Endothelial cell of umbilical vein (primary cell): ENCODE measurements around the gene ZNF316. TPM values are rescaled to one million over a fixed set of nuclear protein-coding genes. Genes with fewer than 3 reads are reported as not detected.

Experiments used
- BruUV-seq: library from RNA; stranded (reverse); fragments of 400-500 nt; replicated peaks from 2 replicates; lab custom pipeline; 2021; lab: Mats Ljungman, UMichigan
- CTCF ChIA-PET: fragments of 300-600, 350-600 bp; sonication (Branson Sonifier 250); formaldehyde crosslinking; loops from one replicate; lab custom pipeline; 2021; ENCODE audit warnings: antibody characterized with exemption, inconsistent platforms; lab: Charles Lee
- POLR2A ChIA-PET: fragments of 300-600, 350-600 bp; sonication (Branson Sonifier 250); formaldehyde crosslinking; loops from one replicate; lab custom pipeline; 2021; ENCODE audit warnings: antibody characterized with exemption, inconsistent platforms; lab: Charles Lee
- DNase-seq: peaks from one replicate; pipeline ENCODE4 v3.0.0-alpha.2; 2011; ENCODE audit warnings: low read depth, low spot score
- FAIRE-seq: peaks from 2 replicates; lab custom pipeline; 2011; peaks lifted over from hg19 to GRCh38; lab: Jason Lieb, UNC
- H2AFZ ChIP-seq: 2 replicates; pipeline ENCODE4 v1.6.0; 2012; ENCODE audit warnings: low read depth, low read length, control low read depth, inconsistent platforms
- H3K27ac ChIP-seq: 2 replicates; pipeline ENCODE4 v1.5.1; 2011; ENCODE audit warnings: low read depth, mild to moderate bottlenecking, control low read depth, low read length, moderate library complexity; ENCODE audit not compliant: insufficient read depth
- H3K27me3 ChIP-seq, 2 experiments: 2 replicates each; pipeline versions ENCODE4 v1.6.0 to v1.6.1; 2011; ENCODE audit warnings: low read length in 2 of 2, mixed read lengths in 1 of 2; ENCODE audit not compliant: control insufficient read depth in 2 of 2, insufficient read depth in 2 of 2
- H3K36me3 ChIP-seq, 2 experiments: 2 replicates in 1 of 2; 3 replicates in 1 of 2; pipeline ENCODE4 v1.5.1; 2011; ENCODE audit warnings: low read length in 2 of 2, mild to moderate bottlenecking in 1 of 2, moderate library complexity in 1 of 2; ENCODE audit not compliant: control insufficient read depth in 2 of 2, insufficient read depth in 2 of 2; ENCODE audit errors: extremely low read depth in 1 of 2
- H3K4me1 ChIP-seq: 3 replicates; pipeline ENCODE4 v1.5.1; 2011; ENCODE audit warnings: mild to moderate bottlenecking, low read length; ENCODE audit not compliant: control insufficient read depth, insufficient read depth; ENCODE audit errors: extremely low read depth
- H3K4me2 ChIP-seq: 2 replicates; pipeline ENCODE4 v1.6.1; 2011; ENCODE audit warnings: low read length, control low read depth, mixed read lengths; ENCODE audit not compliant: insufficient read depth
- H3K4me3 ChIP-seq, 3 experiments: fragments of 200-600 bp in 1 of 3; sonication (generic), shearing (Covaris generic) in 1 of 3; replicated peaks in 1 of 3; 2 replicates each; pipeline ENCODE4 v1.5.1; 2011 to 2016; ENCODE audit warnings: control low read depth in 3 of 3, low read length in 3 of 3, mild to moderate bottlenecking in 2 of 3, inconsistent platforms in 1 of 3, low read depth in 1 of 3, moderate library complexity in 1 of 3; ENCODE audit not compliant: insufficient read depth in 1 of 3
- H3K79me2 ChIP-seq: 2 replicates; pipeline ENCODE4 v1.6.0; 2012; ENCODE audit warnings: low read length, inconsistent platforms; ENCODE audit not compliant: control insufficient read depth, insufficient read depth
- H3K9ac ChIP-seq: replicated peaks from 2 replicates; pipeline ENCODE3; 2011; ENCODE audit warnings: low read length, control low read depth; ENCODE audit not compliant: insufficient read depth; ENCODE audit errors: extremely low read depth
- H3K9me1 ChIP-seq: replicated peaks from 3 replicates; pipeline ENCODE4 v1.6.0; 2011; ENCODE audit warnings: mild to moderate bottlenecking, low read length; ENCODE audit not compliant: control insufficient read depth, insufficient read depth; ENCODE audit errors: extremely low read depth
- H3K9me3 ChIP-seq: replicated peaks from 2 replicates; pipeline ENCODE4 v1.5.1; 2012; ENCODE audit warnings: low read length, inconsistent platforms; ENCODE audit not compliant: control insufficient read depth, insufficient read depth
- H4K20me1 ChIP-seq: replicated peaks from 2 replicates; pipeline ENCODE3; 2011; ENCODE audit warnings: mild to moderate bottlenecking, low read length; ENCODE audit not compliant: control insufficient read depth, insufficient read depth; ENCODE audit errors: extremely low read depth
- EZH2 ChIP-seq: IDR thresholded peaks from 2 replicates; pipeline ENCODE4 v1.6.1; 2012; ENCODE audit warnings: borderline replicate concordance, low read depth, mild to moderate bottlenecking, moderate library complexity, low read length, inconsistent platforms; ENCODE audit not compliant: severe bottlenecking
- FOS ChIP-seq: IDR thresholded peaks from 2 replicates; pipeline ENCODE4 v1.6.1; 2011; ENCODE audit warnings: mild to moderate bottlenecking, low read length, moderate library complexity, borderline replicate concordance; ENCODE audit not compliant: insufficient read depth
- JUN ChIP-seq: IDR thresholded peaks from 2 replicates; pipeline ENCODE4 v1.6.1; 2011; ENCODE audit warnings: borderline replicate concordance, low read depth; ENCODE audit not compliant: insufficient read length, insufficient read depth
- MAX ChIP-seq: IDR thresholded peaks from 2 replicates; pipeline ENCODE4 v1.6.1; 2011; ENCODE audit not compliant: insufficient read depth, insufficient read length
- MYC ChIP-seq: IDR thresholded peaks from one replicate; pipeline ENCODE4 v1.6.1; 2011; ENCODE audit warnings: mild to moderate bottlenecking, low read depth, low read length
- POLR2AphosphoS5 ChIP-seq: IDR thresholded peaks from 2 replicates; pipeline ENCODE4 v1.6.1; 2012; ENCODE audit warnings: low read depth, mild to moderate bottlenecking, control low read depth, low read length, moderate library complexity; ENCODE audit not compliant: insufficient read depth
- dilution Hi-C: fragments of 300-500 bp; cut with MboI; formaldehyde crosslinking; loops from one replicate; pipeline ENCODE4 v1.15.0; 2019; ENCODE audit warnings: low sequenced_read_pairs; ENCODE audit not compliant: extremely low pct_ligation_motif_present
- intact Hi-C: fragments of 100-400 bp; cut with micrococcal nuclease; formaldehyde crosslinking; loops from one replicate; pipeline ENCODE4 v1.10.0; 2022
- polyA plus RNA-seq, 4 experiments: library from polyadenylated mRNA; depleted of rRNA in 3 of 4; stranded (reverse) in 3 of 4; unstranded in 1 of 4; fragments of >200 nt; gene quantifications; 2 replicates each; pipeline versions ENCODE4 v1.2.1 to v1.2.3, GENCODE V29; 2011 to 2012; ENCODE audit warnings: missing spikeins in 1 of 4
- total RNA-seq: library from RNA; stranded (reverse); gene quantifications from 2 replicates; pipeline ENCODE4 v1.2.3, GENCODE V29; 2021

The ZNF316 gene
- total and polyA plus RNA-seq, 2 donors (not counting 3 experiments of a cell fraction or from before 2014, with no cell fraction given): 7.7 to 23.8 TPM

- intact Hi-C loops: no loop called here
- H3K27me3 ChIP-seq: no peaks in the 10 kb centered on the region
- TF ChIP-seq POLR2AphosphoS5: no peak
- no peaks in the 10 kb centered on the region for H4K20me1 ChIP-seq
- no peaks in the 10 kb centered on the region for H3K79me2 ChIP-seq
- DNase-seq (no peak), FAIRE-seq (no peak)
- no peak overlapping the region for H3K9ac ChIP-seq
- ChIA-PET POLR2A (no interaction called here), CTCF (no interaction called here)
- no peaks in the 10 kb centered on the region for H3K9me1 ChIP-seq
- dilution Hi-C loops: no loop called here
- H3K9me3 ChIP-seq: no peaks in the 10 kb centered on the region
- H3K4me1 ChIP-seq: no peaks in the 10 kb centered on the region
- no peak overlapping the region for H3K4me3 ChIP-seq
- BruUV-seq: no TSS peak
- H3K27ac ChIP-seq: no peak overlapping the region
- H3K4me2 ChIP-seq: no peak overlapping the region
- H2AFZ ChIP-seq: no peak overlapping the region
- peaks cover 8 to 38% of the 10 kb centered on the region in 2 experiments for H3K36me3 ChIP-seq
These were observed 10.0 kb downstream of the ZNF316 start for GRCh38 chr7:6647080-6647479.

- Histone ChIP-seq H3K27ac (no peak overlapping the region), H3K9me3 (no peaks in the 10 kb centered on the region), H3K36me3 (peaks cover 8 to 38% of the 10 kb centered on the region in 2 experiments), H2AFZ (no peak overlapping the region), H4K20me1 (no peaks in the 10 kb centered on the region), H3K9ac (no peak overlapping the region), H3K4me2 (no peak overlapping the region), H3K79me2 (no peaks in the 10 kb centered on the region), H3K27me3 (no peaks in the 10 kb centered on the region), H3K9me1 (no peaks in the 10 kb centered on the region), H3K4me1 (no peaks in the 10 kb centered on the region), H3K4me3 (no peak overlapping the region)
- DNase-seq (no peak), FAIRE-seq (no peak)
- dilution Hi-C loops: no loop called here
- TF ChIP-seq JUN (no peak), FOS (no peak), EZH2 (no peak), MAX (no peak), MYC (no peak), POLR2AphosphoS5 (no peak)
- no TSS peak for BruUV-seq
- ChIA-PET CTCF (no interaction called here), POLR2A (no interaction called here)
- intact Hi-C loops: no loop called here
These were observed 10.4 kb downstream of the ZNF316 start for GRCh38 chr7:6647541-6647940.
